Gastrocnemius medialis (tissue), 4 donors: ENCODE results near the gene STARD13.

Experiments used
- POLR2A ChIP-seq, 2 donors: fragments of 450-650 bp; IDR thresholded peaks; one replicate each; pipeline ENCODE4 v1.6.1; 2017; ENCODE audit warnings: antibody characterized with exemption in 2 of 2, mild to moderate bottlenecking in 2 of 2, moderate library complexity in 2 of 2
- TF ChIP-seq, protein P1 (sequence below), 5 experiments: fragments of 450-650 bp in 3 of 5; fragments of 200-600 bp in 2 of 5; sonication (generic) in 2 of 5; IDR thresholded peaks in 4 of 5; conservative IDR thresholded peaks in 1 of 5; 1 replicate in 4 of 5; 2 replicates in 1 of 5; pipeline ENCODE4 v1.5.1; 2016 to 2019; ENCODE audit warnings: antibody characterized with exemption in 5 of 5, mild to moderate bottlenecking in 3 of 5, moderate library complexity in 3 of 5

DNA sequence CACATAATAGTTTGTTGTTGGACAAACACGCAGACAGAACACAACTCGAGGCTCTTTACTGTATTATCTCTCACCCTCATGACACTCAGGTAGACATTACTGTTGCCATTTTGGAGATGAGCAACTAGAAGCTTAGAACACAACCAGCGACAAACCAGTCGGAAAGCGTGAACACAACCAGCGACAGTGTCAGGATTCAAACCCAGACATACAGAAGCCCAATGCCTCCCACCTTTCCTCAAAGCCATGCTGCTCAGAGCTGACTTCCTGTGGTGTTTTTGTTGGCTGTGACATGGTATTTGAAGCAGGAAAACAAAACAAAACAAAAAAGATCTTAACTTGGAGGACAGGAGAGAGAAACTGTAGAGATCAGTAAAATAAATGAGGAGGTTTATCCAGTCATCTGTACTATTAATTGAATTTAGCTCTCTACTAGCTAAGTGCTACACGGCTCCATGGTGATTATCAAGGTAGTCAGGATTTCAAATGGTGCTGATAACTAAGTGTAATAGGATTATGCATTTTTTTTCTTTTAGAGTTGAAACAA is 92.1 kb downstream of the STARD13 start:
- TF ChIP-seq, protein P1, sequence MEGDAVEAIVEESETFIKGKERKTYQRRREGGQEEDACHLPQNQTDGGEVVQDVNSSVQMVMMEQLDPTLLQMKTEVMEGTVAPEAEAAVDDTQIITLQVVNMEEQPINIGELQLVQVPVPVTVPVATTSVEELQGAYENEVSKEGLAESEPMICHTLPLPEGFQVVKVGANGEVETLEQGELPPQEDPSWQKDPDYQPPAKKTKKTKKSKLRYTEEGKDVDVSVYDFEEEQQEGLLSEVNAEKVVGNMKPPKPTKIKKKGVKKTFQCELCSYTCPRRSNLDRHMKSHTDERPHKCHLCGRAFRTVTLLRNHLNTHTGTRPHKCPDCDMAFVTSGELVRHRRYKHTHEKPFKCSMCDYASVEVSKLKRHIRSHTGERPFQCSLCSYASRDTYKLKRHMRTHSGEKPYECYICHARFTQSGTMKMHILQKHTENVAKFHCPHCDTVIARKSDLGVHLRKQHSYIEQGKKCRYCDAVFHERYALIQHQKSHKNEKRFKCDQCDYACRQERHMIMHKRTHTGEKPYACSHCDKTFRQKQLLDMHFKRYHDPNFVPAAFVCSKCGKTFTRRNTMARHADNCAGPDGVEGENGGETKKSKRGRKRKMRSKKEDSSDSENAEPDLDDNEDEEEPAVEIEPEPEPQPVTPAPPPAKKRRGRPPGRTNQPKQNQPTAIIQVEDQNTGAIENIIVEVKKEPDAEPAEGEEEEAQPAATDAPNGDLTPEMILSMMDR (IDR thresholded peaks at IDR 0.05 in 4 of 5, conservative IDR thresholded peaks at IDR 0.05 in 1 of 5): no peak
- TF ChIP-seq POLR2A (IDR thresholded peaks at IDR 0.05): no peak
